Stimulated activated naive CD8-positive, alpha-beta T cell treated with anti-CD3 and anti-CD28 coated beads, Interleukin-15, Interleukin-2, amounts not matched to agents 100 ng/mL and 50 ng/mL, for 24 hours (primary cell): ENCODE measurements around the gene SKI.

Experiments used
- H3K27ac Mint-ChIP-seq: one replicate; pipeline ENCODE4 v1.8.0; 2021; ENCODE audit warnings: mild to moderate bottlenecking, mixed read lengths
- H3K27me3 Mint-ChIP-seq: one replicate; pipeline ENCODE4 v1.8.0; 2021; ENCODE audit warnings: mixed read lengths
- H3K36me3 Mint-ChIP-seq: one replicate; pipeline ENCODE4 v1.8.0; 2021; ENCODE audit warnings: low read depth, mixed read lengths
- H3K4me1 Mint-ChIP-seq: one replicate; pipeline ENCODE4 v1.8.0; 2021; ENCODE audit warnings: low read depth, mixed read lengths
- H3K4me3 Mint-ChIP-seq: one replicate; pipeline ENCODE4 v1.8.0; 2021; ENCODE audit warnings: mild to moderate bottlenecking, mixed read lengths
- H3K9me3 Mint-ChIP-seq: one replicate; pipeline ENCODE4 v1.8.0; 2021; ENCODE audit warnings: mixed read lengths

SKI gene

GRCh38 chr1:2228157-2228594 is at the start of gene SKI:
TSS of gene SKI (plus strand) at chr1:2228319. CDS start at chr1:2228767, 448 bp downstream.
- Mint-ChIP-seq H3K4me3 (peak within 1 kb of the TSS; percentile 94), H3K4me1 (peaks cover 33% of the 10 kb centered on the region), H3K27me3 (peaks cover 4% of the 10 kb centered on the region), H3K9me3 (no peaks in the 10 kb centered on the region), H3K36me3 (peaks cover 7% of the 10 kb centered on the region), H3K27ac (peak within 1 kb of the TSS; percentile 89)

DNA sequence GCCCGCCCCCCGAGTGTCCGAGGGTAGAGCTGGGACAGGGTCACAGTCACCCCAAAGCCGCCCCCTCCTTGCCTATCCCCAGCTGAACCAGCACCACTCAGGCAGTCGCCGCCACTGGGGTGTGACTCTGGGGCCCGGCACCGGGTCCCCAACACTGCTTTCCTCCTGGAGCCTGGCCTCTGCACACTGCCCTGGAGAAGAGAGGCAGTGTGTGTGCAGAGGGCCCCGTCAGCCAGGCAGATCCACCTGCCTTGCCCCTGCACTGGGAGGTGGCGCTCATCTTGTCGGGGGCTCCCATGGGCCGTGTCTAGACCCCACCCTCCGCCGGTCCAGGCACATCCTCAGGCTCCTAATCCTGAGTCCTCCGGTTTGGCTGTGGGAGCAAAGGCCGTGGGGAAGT is 49.2 kb upstream of the SKI start:
- Mint-ChIP-seq H3K36me3 (no peaks in the 10 kb centered on the region), H3K9me3 (no peaks in the 10 kb centered on the region), H3K4me3 (no peak overlapping the region), H3K27ac (no peak overlapping the region), H3K4me1 (no peaks in the 10 kb centered on the region), H3K27me3 (no peaks in the 10 kb centered on the region)

GRCh38 chr1:2179283-2180013 is 48.7 kb upstream of the SKI start:
- Mint-ChIP-seq H3K36me3 (no peaks in the 10 kb centered on the region), H3K4me3 (no peak overlapping the region), H3K27me3 (no peaks in the 10 kb centered on the region), H3K4me1 (no peaks in the 10 kb centered on the region), H3K9me3 (no peaks in the 10 kb centered on the region), H3K27ac (no peak overlapping the region)

DNA sequence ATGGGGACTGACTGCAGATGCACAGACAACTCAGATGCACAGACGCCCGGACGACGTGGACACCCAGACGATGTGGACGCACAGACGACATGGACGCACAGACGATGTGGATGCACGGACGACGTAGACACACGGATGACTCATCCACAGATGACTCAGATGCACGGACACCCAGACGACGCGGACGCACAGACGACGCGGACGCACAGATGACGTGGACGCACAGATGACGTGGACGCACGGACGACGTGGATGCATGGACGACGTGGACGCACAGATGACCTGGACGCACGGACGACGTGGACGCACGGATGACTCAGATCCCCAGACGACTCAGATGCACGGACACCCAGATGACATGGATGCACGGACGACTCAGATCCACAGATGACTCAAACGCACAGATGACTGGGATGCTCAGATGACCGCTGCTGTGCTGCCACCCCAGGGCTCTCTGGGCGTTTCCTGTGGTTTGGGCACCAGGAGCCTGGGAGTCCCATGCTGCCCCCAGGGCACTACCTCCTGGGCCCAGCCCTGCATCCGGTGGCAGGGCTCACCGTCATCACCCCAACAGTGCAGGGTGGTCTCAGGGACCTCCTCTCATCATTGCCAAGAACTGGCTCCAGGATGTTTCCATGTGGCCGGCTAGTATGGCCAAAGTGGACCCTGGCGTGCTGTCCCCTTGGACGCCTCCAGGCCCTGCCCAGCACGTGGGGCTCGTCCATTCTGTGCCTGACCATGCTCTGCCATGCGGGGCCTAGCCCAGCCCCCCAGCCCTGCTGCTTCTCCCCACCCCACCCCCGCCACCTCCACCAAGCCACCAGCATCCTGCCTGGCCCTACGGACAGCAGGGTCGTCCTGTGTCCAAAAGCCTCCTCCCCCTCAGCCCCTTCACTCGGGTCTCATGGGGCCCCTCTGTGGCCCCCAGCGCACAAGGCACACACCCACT is 47.5 kb upstream of the SKI start:
- no peaks in the 10 kb centered on the region for H3K36me3 Mint-ChIP-seq
- no peaks in the 10 kb centered on the region for H3K4me1 Mint-ChIP-seq
- H3K27me3 Mint-ChIP-seq, result no peaks in the 10 kb centered on the region
- no peak overlapping the region for H3K27ac Mint-ChIP-seq
- no peaks in the 10 kb centered on the region for H3K9me3 Mint-ChIP-seq
- no peak overlapping the region for H3K4me3 Mint-ChIP-seq

DNA sequence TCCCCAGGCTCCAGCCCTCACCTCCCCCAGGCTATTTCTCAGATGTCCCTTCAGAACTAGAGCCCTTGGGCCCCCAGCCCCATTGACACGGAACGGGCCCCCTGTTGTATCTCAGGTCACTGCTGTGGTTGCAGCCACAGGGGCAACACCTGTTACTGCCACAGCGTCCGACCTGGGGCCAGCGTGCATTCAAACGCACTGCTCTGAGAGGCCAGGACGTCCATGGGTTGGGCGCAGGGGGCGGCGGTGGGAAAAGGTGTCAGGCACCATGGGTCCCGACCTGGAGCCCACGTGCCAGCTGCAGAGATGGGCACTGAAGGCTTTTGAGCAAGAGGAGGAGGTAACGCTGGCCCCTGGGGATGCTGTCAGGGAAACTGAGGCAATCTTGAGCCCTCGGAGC is 46.8 kb upstream of the SKI start:
- no peaks in the 10 kb centered on the region for H3K36me3 Mint-ChIP-seq
- H3K4me3 Mint-ChIP-seq, result no peak overlapping the region
- H3K9me3 Mint-ChIP-seq, result no peaks in the 10 kb centered on the region
- H3K27me3 Mint-ChIP-seq, result no peaks in the 10 kb centered on the region
- no peak overlapping the region for H3K27ac Mint-ChIP-seq
- no peaks in the 10 kb centered on the region for H3K4me1 Mint-ChIP-seq

GRCh38 chr1:2181752-2182151 is 46.4 kb upstream of the SKI start:
- Mint-ChIP-seq H3K27me3 (no peaks in the 10 kb centered on the region), H3K4me1 (no peaks in the 10 kb centered on the region), H3K4me3 (no peak overlapping the region), H3K36me3 (no peaks in the 10 kb centered on the region), H3K27ac (no peak overlapping the region), H3K9me3 (no peaks in the 10 kb centered on the region)

DNA sequence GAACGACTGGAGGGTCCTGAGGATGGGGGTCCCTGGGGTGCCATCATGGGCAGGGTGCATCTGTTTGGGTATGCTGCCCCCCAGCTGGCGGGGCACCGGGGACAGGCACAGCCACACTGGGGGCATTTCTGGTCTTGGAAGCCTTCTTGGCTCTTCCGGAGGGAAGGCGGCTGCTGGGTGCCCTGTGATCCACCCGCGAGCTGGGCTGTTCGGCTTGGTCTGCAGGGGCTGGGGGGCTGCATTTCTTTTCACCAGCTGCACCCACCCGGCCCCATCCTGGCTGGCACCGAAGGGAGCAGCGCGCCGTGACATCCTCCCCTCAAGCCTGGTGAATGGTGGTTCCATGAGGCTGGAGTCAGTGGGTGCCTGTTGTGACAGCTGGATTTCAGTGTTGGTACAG is 45.7 kb upstream of the SKI start:
- H3K27ac Mint-ChIP-seq, result peak overlapping the region; percentile 26
- no peaks in the 10 kb centered on the region for H3K36me3 Mint-ChIP-seq
- no peak overlapping the region for H3K4me3 Mint-ChIP-seq
- H3K4me1 Mint-ChIP-seq, result no peaks in the 10 kb centered on the region
- no peaks in the 10 kb centered on the region for H3K9me3 Mint-ChIP-seq
- H3K27me3 Mint-ChIP-seq, result no peaks in the 10 kb centered on the region

- Mint-ChIP-seq H3K27me3 (no peaks in the 10 kb centered on the region), H3K27ac (no peak overlapping the region), H3K4me3 (no peak overlapping the region), H3K9me3 (no peaks in the 10 kb centered on the region), H3K4me1 (peaks cover under 1% of the 10 kb centered on the region), H3K36me3 (no peaks in the 10 kb centered on the region)
Measured at GRCh38 chr1:2183937-2184334, 44.2 kb upstream of the SKI start.

DNA sequence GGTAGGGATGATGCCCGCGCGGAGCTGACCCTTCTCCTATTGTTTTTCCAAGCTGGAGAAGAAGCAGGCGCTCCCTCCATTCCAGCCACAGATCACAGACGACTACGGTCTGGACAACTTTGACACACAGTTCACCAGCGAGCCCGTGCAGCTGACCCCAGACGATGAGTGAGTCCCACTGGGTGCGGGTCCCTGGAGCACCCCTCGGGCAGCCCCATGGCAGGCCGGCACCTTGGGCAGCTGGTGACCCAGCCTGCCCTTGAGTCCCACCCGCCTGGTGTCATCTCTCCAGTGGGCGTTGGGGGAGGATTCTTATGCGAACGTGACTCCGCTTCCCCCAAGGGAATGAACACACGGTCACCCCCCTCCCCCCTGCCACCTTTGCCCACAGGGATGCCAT is 43.6 kb upstream of the SKI start:
- no peaks in the 10 kb centered on the region for H3K36me3 Mint-ChIP-seq
- no peak overlapping the region for H3K27ac Mint-ChIP-seq
- H3K9me3 Mint-ChIP-seq, result no peaks in the 10 kb centered on the region
- no peak overlapping the region for H3K4me3 Mint-ChIP-seq
- H3K4me1 Mint-ChIP-seq, result peaks cover 5% of the 10 kb centered on the region
- no peaks in the 10 kb centered on the region for H3K27me3 Mint-ChIP-seq

- no peaks in the 10 kb centered on the region for H3K27me3 Mint-ChIP-seq
- no peaks in the 10 kb centered on the region for H3K36me3 Mint-ChIP-seq
- peaks cover 5% of the 10 kb centered on the region for H3K4me1 Mint-ChIP-seq
- H3K9me3 Mint-ChIP-seq, result no peaks in the 10 kb centered on the region
- H3K27ac Mint-ChIP-seq, result no peak overlapping the region
- H3K4me3 Mint-ChIP-seq, result no peak overlapping the region
Measured at GRCh38 chr1:2184934-2185333, 43.2 kb upstream of the SKI start.

- peaks cover 12% of the 10 kb centered on the region for H3K4me1 Mint-ChIP-seq
- H3K27me3 Mint-ChIP-seq, result no peaks in the 10 kb centered on the region
- H3K27ac Mint-ChIP-seq, result no peak overlapping the region
- H3K9me3 Mint-ChIP-seq, result no peaks in the 10 kb centered on the region
- no peaks in the 10 kb centered on the region for H3K36me3 Mint-ChIP-seq
- H3K4me3 Mint-ChIP-seq, result no peak overlapping the region
Measured at GRCh38 chr1:2185880-2186855, 42.0 kb upstream of the SKI start.

DNA sequence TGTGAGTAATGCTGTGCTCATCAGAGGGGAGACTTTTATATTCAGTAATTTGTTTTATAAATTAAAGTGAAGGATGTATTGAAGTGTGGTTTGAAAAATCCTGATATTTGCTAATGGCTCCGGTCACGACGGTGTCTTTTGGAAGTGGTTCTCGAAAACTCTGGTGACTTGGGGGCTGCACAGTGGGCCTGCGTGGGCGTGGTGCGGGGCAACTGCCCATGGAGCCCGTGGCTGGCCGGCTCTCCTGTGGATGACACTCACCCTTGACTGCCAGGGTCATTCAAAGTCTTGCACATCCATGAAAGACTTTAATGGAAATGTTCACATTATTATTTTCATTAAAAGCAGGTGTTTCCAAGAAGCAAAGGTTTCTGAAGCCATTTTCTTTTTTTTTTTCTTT is 41.2 kb upstream of the SKI start:
- no peaks in the 10 kb centered on the region for H3K27me3 Mint-ChIP-seq
- no peak overlapping the region for H3K4me3 Mint-ChIP-seq
- H3K36me3 Mint-ChIP-seq, result peaks cover 4% of the 10 kb centered on the region
- H3K4me1 Mint-ChIP-seq, result peaks cover 17% of the 10 kb centered on the region
- H3K27ac Mint-ChIP-seq, result no peak overlapping the region
- no peaks in the 10 kb centered on the region for H3K9me3 Mint-ChIP-seq

- H3K4me1 Mint-ChIP-seq, result peaks cover 22% of the 10 kb centered on the region
- H3K36me3 Mint-ChIP-seq, result peaks cover 4% of the 10 kb centered on the region
- peak overlapping the region; percentile 36 for H3K27ac Mint-ChIP-seq
Measured at GRCh38 chr1:2187619-2188018, 40.5 kb upstream of the SKI start.

GRCh38 chr1:2188336-2188735 is 39.8 kb upstream of the SKI start:
- H3K36me3 Mint-ChIP-seq, result peaks cover 4% of the 10 kb centered on the region

More at GRCh38 chr1:2187619-2188018, 40.5 kb upstream of the SKI start:
- H3K4me3 Mint-ChIP-seq, result no peak overlapping the region
- H3K27me3 Mint-ChIP-seq, result no peaks in the 10 kb centered on the region
- no peaks in the 10 kb centered on the region for H3K9me3 Mint-ChIP-seq

More at GRCh38 chr1:2188336-2188735, 39.8 kb upstream of the SKI start:
- Mint-ChIP-seq H3K27ac (no peak overlapping the region), H3K27me3 (no peaks in the 10 kb centered on the region), H3K9me3 (no peaks in the 10 kb centered on the region), H3K4me3 (no peak overlapping the region), H3K4me1 (peaks cover 29% of the 10 kb centered on the region)
